ENCODE measurements around the gene ACSM6.

ACSM6 gene

DNA sequence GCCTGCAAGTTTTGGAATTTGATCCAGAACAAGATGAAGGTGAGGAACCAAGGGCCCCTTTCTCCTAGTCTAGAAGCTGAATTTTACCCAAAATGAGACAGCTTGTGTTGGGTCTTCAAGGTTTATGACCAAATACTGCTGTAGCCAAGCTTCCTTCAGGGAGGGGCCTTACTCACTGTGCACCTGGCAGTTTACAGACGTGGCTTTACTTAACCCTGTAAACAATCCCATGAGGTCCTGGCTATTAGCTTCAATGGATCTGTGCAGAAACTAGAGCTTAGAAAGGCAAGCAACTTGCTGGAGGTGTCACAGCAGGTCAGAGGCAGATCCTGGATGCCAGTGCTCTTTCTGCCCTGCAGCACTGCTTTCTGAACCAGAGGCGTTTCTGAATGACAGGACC, 50.1 kb downstream of the ACSM6 start:
- H3K27me3 Mint-ChIP-seq = peaks cover 2% of the 10 kb centered on the region
- H3K9me3 Mint-ChIP-seq = no peaks in the 10 kb centered on the region
- no peaks in the 10 kb centered on the region for H3K4me1 Mint-ChIP-seq (ENCODE audit: low read depth)
- no peak overlapping the region for H3K4me3 Mint-ChIP-seq
- H3K27ac Mint-ChIP-seq = no peak overlapping the region
- intact Hi-C loops (cut with micrococcal nuclease) = loop anchor here (5.0 to 10.0 kb wide), 2 partner anchors 37 to 619 kb away; no protein-coding TSS in a partner anchor
- H3K36me3 Mint-ChIP-seq (ENCODE audit: low read depth) = no peaks in the 10 kb centered on the region

- H3K27me3 Mint-ChIP-seq = peaks cover 2% of the 10 kb centered on the region
- no peak overlapping the region for H3K27ac Mint-ChIP-seq
- H3K9me3 Mint-ChIP-seq = no peaks in the 10 kb centered on the region
- no peak overlapping the region for H3K4me3 Mint-ChIP-seq
- peaks cover 5% of the 10 kb centered on the region for H3K4me1 Mint-ChIP-seq (ENCODE audit: low read depth)
- intact Hi-C loops (cut with micrococcal nuclease) = loop anchor here (1.0 to 10.0 kb wide), 2 partner anchors 118 to 621 kb away; no protein-coding TSS in a partner anchor
- no peaks in the 10 kb centered on the region for H3K36me3 Mint-ChIP-seq (ENCODE audit: low read depth)
Observed at GRCh38 chr10:95245425-95246055, 51.5 kb downstream of the ACSM6 start.

DNA sequence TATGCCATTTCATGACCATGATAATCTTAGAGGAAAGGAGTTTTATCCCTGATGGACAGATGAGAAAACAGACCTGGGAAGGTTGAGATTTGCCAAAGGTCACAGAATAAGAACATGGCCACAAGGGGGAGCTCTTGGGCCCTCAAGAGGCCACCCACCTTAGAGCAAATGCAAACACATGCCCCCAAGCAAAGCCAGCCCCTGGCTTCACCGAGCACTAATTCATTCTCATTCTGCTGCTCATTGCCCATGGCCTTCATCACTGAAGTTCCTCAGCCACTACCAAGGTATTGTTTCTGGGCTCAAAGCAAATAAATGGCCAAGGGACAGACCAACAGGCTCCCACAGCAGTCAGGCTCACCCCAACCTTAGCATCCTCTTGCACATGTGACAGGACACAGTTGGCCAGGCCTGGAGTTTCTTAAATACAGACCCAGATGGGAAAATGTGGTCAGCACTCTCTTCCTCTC, 52.6 kb downstream of the ACSM6 start:
- Mint-ChIP-seq H3K27ac (no peak overlapping the region), H3K4me3 (no peak overlapping the region), H3K36me3 (ENCODE audit: low read depth) (no peaks in the 10 kb centered on the region), H3K27me3 (peaks cover 2% of the 10 kb centered on the region), H3K9me3 (no peaks in the 10 kb centered on the region), H3K4me1 (ENCODE audit: low read depth) (peaks cover 5% of the 10 kb centered on the region)
- intact Hi-C loops (cut with micrococcal nuclease) = loop anchor here (1.0 to 10.0 kb wide), 2 partner anchors 117 to 622 kb away; no protein-coding TSS in a partner anchor

GRCh38 chr10:95247200-95247880, 53.3 kb downstream of the ACSM6 start:
- Mint-ChIP-seq H3K4me1 (ENCODE audit: low read depth) (peaks cover 5% of the 10 kb centered on the region), H3K36me3 (ENCODE audit: low read depth) (no peaks in the 10 kb centered on the region), H3K27me3 (peaks cover 2% of the 10 kb centered on the region), H3K27ac (no peak overlapping the region), H3K9me3 (no peaks in the 10 kb centered on the region), H3K4me3 (no peak overlapping the region)
- intact Hi-C loops (cut with micrococcal nuclease) = loop anchor here (10.0 kb wide), 1 partner anchor 623 kb away; no protein-coding TSS in a partner anchor

GRCh38 chr10:95247881-95248583, 54.0 kb downstream of the ACSM6 start:
- H3K4me1 Mint-ChIP-seq (ENCODE audit: low read depth) = peaks cover 5% of the 10 kb centered on the region
- no peak overlapping the region for H3K27ac Mint-ChIP-seq
- H3K4me3 Mint-ChIP-seq = no peak overlapping the region
- H3K9me3 Mint-ChIP-seq = no peaks in the 10 kb centered on the region
- H3K27me3 Mint-ChIP-seq = peaks cover 2% of the 10 kb centered on the region
- H3K36me3 Mint-ChIP-seq (ENCODE audit: low read depth) = no peaks in the 10 kb centered on the region
- intact Hi-C loops (cut with micrococcal nuclease) = loop anchor here (10.0 kb wide), 1 partner anchor 623 kb away; no protein-coding TSS in a partner anchor

DNA sequence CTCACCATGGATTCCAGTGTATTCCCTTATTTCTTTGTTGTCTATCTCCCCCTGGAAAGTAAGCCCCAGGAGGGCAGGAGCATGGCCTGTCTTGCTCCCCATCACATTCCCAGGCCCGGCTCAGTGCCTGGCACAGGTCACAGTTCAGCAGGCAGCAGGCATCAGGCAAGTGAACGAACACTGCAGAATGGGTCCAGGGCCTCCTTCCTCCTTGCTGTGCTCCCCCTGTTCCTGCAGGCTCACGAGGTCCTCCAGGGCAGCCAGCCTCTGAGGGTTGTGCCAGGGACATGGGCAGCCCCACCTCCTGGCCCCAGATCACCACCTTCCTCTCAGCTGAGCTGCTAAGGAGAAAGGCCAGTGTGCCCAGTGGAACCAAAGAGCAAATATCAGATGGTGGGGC, 55.0 kb downstream of the ACSM6 start:
- Mint-ChIP-seq H3K27ac (no peak overlapping the region), H3K9me3 (no peaks in the 10 kb centered on the region), H3K27me3 (no peaks in the 10 kb centered on the region), H3K4me1 (ENCODE audit: low read depth) (peaks cover 5% of the 10 kb centered on the region), H3K36me3 (ENCODE audit: low read depth) (no peaks in the 10 kb centered on the region), H3K4me3 (no peak overlapping the region)
- intact Hi-C loops (cut with micrococcal nuclease) = loop anchor here (10.0 kb wide), 1 partner anchor 624 kb away; no protein-coding TSS in a partner anchor

DNA sequence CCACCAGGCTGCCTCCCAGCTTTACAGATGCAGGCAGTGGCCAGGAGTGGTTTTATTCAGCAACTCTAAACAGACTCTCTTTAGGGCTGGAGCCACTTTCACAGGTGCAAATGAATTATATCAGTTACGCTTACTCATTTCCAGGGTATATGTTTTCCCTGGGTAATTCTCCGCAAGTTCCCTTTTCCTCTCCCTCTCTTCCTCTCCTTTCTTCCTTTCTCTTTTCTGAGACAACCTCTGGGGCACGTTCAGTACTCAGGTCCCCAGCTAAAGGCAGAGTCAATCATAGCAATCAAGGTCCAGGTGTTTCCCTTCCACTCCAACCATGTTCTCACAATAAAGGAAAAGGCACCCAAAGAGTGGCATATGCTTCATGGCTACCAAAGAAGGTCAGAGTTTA, 55.4 kb downstream of the ACSM6 start:
- Mint-ChIP-seq H3K27me3 (no peaks in the 10 kb centered on the region), H3K36me3 (ENCODE audit: low read depth) (no peaks in the 10 kb centered on the region), H3K27ac (no peak overlapping the region), H3K4me1 (ENCODE audit: low read depth) (peaks cover 5% of the 10 kb centered on the region), H3K9me3 (no peaks in the 10 kb centered on the region), H3K4me3 (no peak overlapping the region)
- intact Hi-C loops (cut with micrococcal nuclease) = loop anchor here (10.0 kb wide), 1 partner anchor 625 kb away; no protein-coding TSS in a partner anchor

- Mint-ChIP-seq H3K27me3 (no peaks in the 10 kb centered on the region), H3K9me3 (peaks cover under 1% of the 10 kb centered on the region), H3K4me3 (no peak overlapping the region), H3K27ac (no peak overlapping the region), H3K36me3 (ENCODE audit: low read depth) (no peaks in the 10 kb centered on the region), H3K4me1 (ENCODE audit: low read depth) (peaks cover 5% of the 10 kb centered on the region)
- intact Hi-C loops (cut with micrococcal nuclease) = no loop called here
Observed at GRCh38 chr10:95250856-95251255, 56.8 kb downstream of the ACSM6 start.

DNA sequence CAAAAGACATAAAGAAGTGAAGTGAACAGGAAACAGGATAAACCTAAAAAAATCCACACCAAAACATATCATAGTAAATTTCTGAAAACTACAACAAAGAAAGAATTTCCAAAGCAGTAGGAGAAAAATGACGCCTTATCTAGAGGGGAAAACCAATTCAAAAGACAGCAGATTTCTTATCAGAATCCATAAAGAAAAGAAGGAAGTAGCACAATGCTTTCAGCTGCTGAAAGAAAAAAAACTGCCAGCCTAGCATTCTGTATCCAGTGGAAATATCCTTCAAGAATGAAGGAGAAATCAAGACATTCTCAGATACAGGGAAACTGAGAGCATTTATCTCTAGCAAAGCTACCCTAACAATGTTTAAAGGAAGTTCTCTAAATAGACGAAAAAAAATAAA, 59.0 kb downstream of the ACSM6 start:
- intact Hi-C loops (cut with micrococcal nuclease) = no loop called here
- Mint-ChIP-seq H3K36me3 (ENCODE audit: low read depth) (no peaks in the 10 kb centered on the region), H3K27me3 (no peaks in the 10 kb centered on the region), H3K27ac (no peak overlapping the region), H3K4me1 (ENCODE audit: low read depth) (peaks cover 5% of the 10 kb centered on the region), H3K9me3 (peaks cover 8% of the 10 kb centered on the region), H3K4me3 (no peak overlapping the region)

DNA sequence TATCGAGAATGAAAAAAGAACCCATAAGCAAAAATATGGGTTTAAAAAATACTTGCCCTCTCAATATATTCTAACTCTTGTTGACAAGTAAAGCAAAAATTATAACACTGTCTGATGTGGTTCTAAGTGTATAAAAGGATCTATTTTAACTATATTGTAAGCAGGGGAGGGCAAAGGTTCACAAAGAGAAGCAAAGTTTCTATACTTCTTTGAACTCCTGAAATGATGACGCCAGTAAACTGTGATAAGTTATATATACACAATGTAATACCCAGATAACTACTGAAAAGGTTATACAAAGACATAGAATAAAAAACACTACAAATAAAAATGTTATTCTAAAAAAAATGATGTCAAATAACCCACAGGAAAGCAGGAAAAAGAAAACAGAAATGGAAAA, 59.6 kb downstream of the ACSM6 start:
- Mint-ChIP-seq H3K36me3 (ENCODE audit: low read depth) (no peaks in the 10 kb centered on the region), H3K27ac (no peak overlapping the region), H3K4me1 (ENCODE audit: low read depth) (peaks cover 5% of the 10 kb centered on the region), H3K9me3 (peaks cover 8% of the 10 kb centered on the region), H3K4me3 (no peak overlapping the region), H3K27me3 (no peaks in the 10 kb centered on the region)
- intact Hi-C loops (cut with micrococcal nuclease) = no loop called here

DNA sequence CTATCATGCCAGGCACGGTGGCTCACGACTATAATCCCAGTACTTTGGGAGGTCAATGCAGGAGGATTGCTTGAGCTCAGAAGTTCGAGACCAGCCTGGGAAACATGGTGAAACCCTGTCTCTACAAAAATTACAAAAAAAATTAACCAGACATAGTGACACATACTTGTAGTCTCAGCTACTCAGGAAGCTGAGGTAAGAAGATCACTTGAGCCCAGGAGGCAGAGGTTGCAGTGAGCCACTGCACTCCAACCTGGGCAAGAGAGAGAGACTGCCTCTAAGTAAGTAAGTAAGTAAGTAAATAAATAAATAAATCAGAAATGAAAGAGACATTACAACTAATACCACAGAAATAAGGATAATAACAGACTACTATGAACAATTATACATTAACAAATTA, 60.6 kb downstream of the ACSM6 start:
- H3K4me3 Mint-ChIP-seq = no peak overlapping the region
- H3K9me3 Mint-ChIP-seq = peaks cover 8% of the 10 kb centered on the region
- H3K36me3 Mint-ChIP-seq (ENCODE audit: low read depth) = no peaks in the 10 kb centered on the region
- H3K27me3 Mint-ChIP-seq = no peaks in the 10 kb centered on the region
- H3K4me1 Mint-ChIP-seq (ENCODE audit: low read depth) = peaks cover 2% of the 10 kb centered on the region
- intact Hi-C loops (cut with micrococcal nuclease) = no loop called here
- no peak overlapping the region for H3K27ac Mint-ChIP-seq

- H3K9me3 Mint-ChIP-seq = peaks cover 8% of the 10 kb centered on the region
- no peaks in the 10 kb centered on the region for H3K4me1 Mint-ChIP-seq (ENCODE audit: low read depth)
- no peak overlapping the region for H3K4me3 Mint-ChIP-seq
- no peak overlapping the region for H3K27ac Mint-ChIP-seq
- H3K27me3 Mint-ChIP-seq = no peaks in the 10 kb centered on the region
- intact Hi-C loops (cut with micrococcal nuclease) = no loop called here
- no peaks in the 10 kb centered on the region for H3K36me3 Mint-ChIP-seq (ENCODE audit: low read depth)
Observed at GRCh38 chr10:95256268-95256667, 62.2 kb downstream of the ACSM6 start.

GRCh38 chr10:95257849-95258248, 63.8 kb downstream of the ACSM6 start:
- H3K27ac Mint-ChIP-seq = no peak overlapping the region
- intact Hi-C loops (cut with micrococcal nuclease) = no loop called here
- H3K4me1 Mint-ChIP-seq (ENCODE audit: low read depth) = no peaks in the 10 kb centered on the region
- H3K9me3 Mint-ChIP-seq = peaks cover 8% of the 10 kb centered on the region
- H3K4me3 Mint-ChIP-seq = no peak overlapping the region
- no peaks in the 10 kb centered on the region for H3K27me3 Mint-ChIP-seq
- H3K36me3 Mint-ChIP-seq (ENCODE audit: low read depth) = no peaks in the 10 kb centered on the region

GRCh38 chr10:95260397-95260881, 66.4 kb downstream of the ACSM6 start:
- Mint-ChIP-seq H3K9me3 (peaks cover 8% of the 10 kb centered on the region), H3K4me1 (ENCODE audit: low read depth) (no peaks in the 10 kb centered on the region), H3K27me3 (no peaks in the 10 kb centered on the region), H3K36me3 (ENCODE audit: low read depth) (no peaks in the 10 kb centered on the region), H3K27ac (no peak overlapping the region), H3K4me3 (no peak overlapping the region)
- intact Hi-C loops (cut with micrococcal nuclease) = no loop called here

Data from dendritic cell treated with granulocyte-macrophage colony-stimulating factor and Interleukin-4, amounts not matched to agents 40 ng/mL and 50 ng/mL, for 4 days (primary cell).